ENCODE data around the gene ATP9B. TPM values are rescaled to one million over a fixed set of nuclear protein-coding genes. Genes with fewer than 3 reads are reported as not detected.

Gene ATP9B
- total RNA-seq, 1 donor from 2014 or later: 34.1 TPM

DNA sequence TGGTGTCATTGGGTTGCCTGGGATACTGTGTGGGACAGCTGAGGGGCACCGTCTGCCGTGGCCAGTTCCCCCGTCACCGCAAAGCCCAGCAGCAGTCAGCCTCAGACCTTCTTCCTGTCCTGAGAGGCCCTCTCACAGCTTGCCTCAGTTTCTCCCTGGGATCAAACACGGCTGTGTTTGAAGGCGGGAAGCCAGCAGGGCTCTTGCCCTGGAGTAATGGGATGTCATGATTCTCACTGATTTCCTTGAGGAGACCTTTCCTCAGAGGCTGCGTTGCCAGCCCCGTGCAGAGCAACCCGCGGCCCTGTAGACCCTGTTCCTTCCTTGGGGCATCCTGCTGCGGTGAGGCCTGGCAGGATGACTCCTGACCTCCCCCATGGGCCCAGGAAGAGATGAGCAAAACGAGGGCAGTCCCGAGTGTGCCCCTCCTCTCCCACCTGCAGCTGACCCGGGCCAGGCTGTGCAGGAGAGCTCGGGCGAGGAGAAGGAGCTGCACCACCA is 312.7 kb downstream of the ATP9B start:
- TF ChIP-seq CTCF (conservative IDR thresholded peaks at IDR 0.05): no peak
- H3K9me3 Mint-ChIP-seq: no peaks in the 10 kb centered on the region
- no peak overlapping the region for H3K27ac Mint-ChIP-seq
- DNase-seq (ENCODE audit: extremely low spot score, unreplicated experiment): no peak
- peaks cover 6% of the 10 kb centered on the region for H3K4me1 Mint-ChIP-seq (ENCODE audit: unreplicated experiment)
- peaks cover 3% of the 10 kb centered on the region for H3K27me3 Mint-ChIP-seq
- H3K4me3 Mint-ChIP-seq: no peak overlapping the region
- H3K36me3 Mint-ChIP-seq: peaks cover 7% of the 10 kb centered on the region

- TF ChIP-seq CTCF (conservative IDR thresholded peaks at IDR 0.05): no peak
- peaks cover 6% of the 10 kb centered on the region for H3K4me1 Mint-ChIP-seq (ENCODE audit: unreplicated experiment)
- no peak overlapping the region for H3K4me3 Mint-ChIP-seq
- no peak for DNase-seq (ENCODE audit: extremely low spot score, unreplicated experiment)
- H3K27me3 Mint-ChIP-seq: peaks cover 11% of the 10 kb centered on the region
- peaks cover 7% of the 10 kb centered on the region for H3K36me3 Mint-ChIP-seq
- H3K27ac Mint-ChIP-seq: no peak overlapping the region
- no peaks in the 10 kb centered on the region for H3K9me3 Mint-ChIP-seq
Observed at GRCh38 chr18:79382681-79383387, 313.6 kb downstream of the ATP9B start.

DNA sequence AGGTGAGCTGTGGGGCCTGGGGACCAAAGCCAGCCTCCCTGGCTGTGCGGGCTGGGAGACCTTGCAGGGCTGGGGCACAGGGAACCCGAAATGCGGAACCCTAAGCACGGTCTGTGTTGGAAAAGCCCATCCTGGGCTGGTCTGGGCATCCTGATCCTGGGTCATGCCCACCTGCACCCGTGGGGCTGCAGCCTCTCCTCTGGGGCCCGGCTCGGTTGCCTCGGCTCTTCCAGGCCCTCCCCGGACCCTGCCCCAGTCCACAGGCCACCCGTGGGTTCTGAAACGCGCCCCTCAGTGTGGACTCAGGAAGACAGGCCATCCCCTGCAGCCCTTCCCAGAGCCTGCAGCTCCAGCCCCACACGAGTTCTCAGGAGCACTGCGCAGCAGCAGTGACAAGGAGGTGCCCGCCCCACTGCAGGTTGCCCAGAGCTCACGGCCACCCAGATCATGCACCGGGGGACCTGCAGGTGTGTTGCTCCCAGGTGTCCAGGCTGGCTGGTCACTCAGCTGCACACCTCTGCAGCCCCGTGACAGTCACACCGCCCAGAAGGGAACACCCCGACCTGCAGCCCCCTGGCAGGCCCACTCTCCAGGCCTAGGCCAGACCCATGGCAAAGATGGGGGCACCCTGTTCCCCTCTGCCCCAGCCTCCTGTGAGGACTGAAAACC is 314.3 kb downstream of the ATP9B start:
- H3K4me3 Mint-ChIP-seq: no peak overlapping the region
- no peak for DNase-seq (ENCODE audit: extremely low spot score, unreplicated experiment)
- no peak for TF ChIP-seq CTCF (conservative IDR thresholded peaks at IDR 0.05)
- H3K36me3 Mint-ChIP-seq: peaks cover 4% of the 10 kb centered on the region
- peaks cover 6% of the 10 kb centered on the region for H3K4me1 Mint-ChIP-seq (ENCODE audit: unreplicated experiment)
- H3K9me3 Mint-ChIP-seq: no peaks in the 10 kb centered on the region
- no peak overlapping the region for H3K27ac Mint-ChIP-seq
- peaks cover 13% of the 10 kb centered on the region for H3K27me3 Mint-ChIP-seq

GRCh38 chr18:79384151-79384807 is 315.1 kb downstream of the ATP9B start:
- Mint-ChIP-seq H3K4me3 (no peak overlapping the region), H3K4me1 (ENCODE audit: unreplicated experiment) (no peaks in the 10 kb centered on the region), H3K9me3 (no peaks in the 10 kb centered on the region), H3K27me3 (peaks cover 18% of the 10 kb centered on the region), H3K27ac (no peak overlapping the region), H3K36me3 (no peaks in the 10 kb centered on the region)
- no peak for TF ChIP-seq CTCF (conservative IDR thresholded peaks at IDR 0.05)
- no peak for DNase-seq (ENCODE audit: extremely low spot score, unreplicated experiment)

DNA sequence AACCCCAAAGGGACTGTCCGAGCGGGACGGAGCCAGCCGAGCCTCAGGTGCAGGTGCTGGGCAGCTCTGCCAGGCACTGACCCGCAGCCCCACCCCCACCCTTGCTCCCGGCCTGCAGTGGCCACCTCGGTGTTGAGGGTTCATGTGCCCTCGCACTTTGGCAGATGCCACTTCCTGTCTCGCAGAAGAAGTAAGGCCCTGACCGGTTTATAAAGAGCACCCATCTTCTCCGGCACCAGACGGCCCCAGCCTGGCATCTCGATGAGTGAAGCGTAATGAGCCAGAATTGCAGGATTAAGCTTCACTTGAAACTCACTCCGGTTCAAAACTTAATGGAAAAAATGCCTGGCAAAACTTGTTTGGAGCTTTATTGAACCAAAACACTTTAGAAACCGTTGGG is 315.6 kb downstream of the ATP9B start:
- H3K9me3 Mint-ChIP-seq: no peaks in the 10 kb centered on the region
- H3K4me3 Mint-ChIP-seq: no peak overlapping the region
- DNase-seq (ENCODE audit: extremely low spot score, unreplicated experiment): no peak
- no peaks in the 10 kb centered on the region for H3K36me3 Mint-ChIP-seq
- H3K27me3 Mint-ChIP-seq: peaks cover 22% of the 10 kb centered on the region
- H3K4me1 Mint-ChIP-seq (ENCODE audit: unreplicated experiment): no peaks in the 10 kb centered on the region
- no peak for TF ChIP-seq CTCF (conservative IDR thresholded peaks at IDR 0.05)
- H3K27ac Mint-ChIP-seq: no peak overlapping the region
